Stomach (tissue), 4 donors: ENCODE measurements around the gene VDR.

Experiments used
- CTCF ChIP-seq, 7 experiments: fragments of 450-650 bp in 4 of 7; fragments of 200-600 bp in 3 of 7; sonication (generic) in 3 of 7; IDR thresholded peaks; one replicate each; pipeline ENCODE4 v1.5.1; 2016 to 2019; ENCODE audit warnings: antibody characterized with exemption in 7 of 7, control low read depth in 2 of 7, mild to moderate bottlenecking in 1 of 7
- POLR2AphosphoS5 ChIP-seq, 3 donors: sonication (generic); formaldehyde crosslinking; IDR thresholded peaks; one replicate each; pipeline ENCODE4 v1.6.1; 2016; ENCODE audit warnings: antibody characterized with exemption in 3 of 3

DNA sequence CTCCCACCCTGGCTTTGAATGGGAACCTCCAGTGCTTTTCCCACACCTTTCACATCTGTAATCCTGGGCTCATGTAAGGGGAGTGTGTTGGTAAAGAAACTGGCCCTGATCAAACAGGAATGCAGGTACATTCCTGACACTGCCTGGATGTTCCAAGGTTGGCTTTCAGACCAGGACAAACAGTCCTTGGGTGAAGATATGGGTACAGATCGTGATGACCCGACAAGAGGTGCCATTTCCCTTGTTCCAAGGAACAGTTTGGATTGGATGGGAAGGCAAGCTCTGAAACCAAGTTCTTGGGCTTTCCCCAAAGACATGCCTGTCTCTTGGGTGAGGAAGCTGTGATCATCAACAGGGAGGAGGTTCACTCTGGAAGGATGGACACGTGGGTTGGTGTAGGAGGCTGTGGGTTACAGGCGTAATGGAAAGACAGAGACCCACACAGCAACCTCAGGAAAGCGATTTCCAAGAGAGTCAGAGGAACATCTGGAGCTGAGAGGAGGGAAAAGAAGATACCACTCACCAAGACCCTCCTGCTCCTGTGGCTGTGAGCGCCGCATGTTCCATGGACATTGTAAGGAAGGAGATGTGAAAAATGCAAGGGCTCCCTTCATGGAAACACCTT, 26.4 kb downstream of the VDR start:
- TF ChIP-seq CTCF (IDR thresholded peaks at IDR 0.05) (no peak), POLR2AphosphoS5 (IDR thresholded peaks at IDR 0.05) (no peak)
